Activated T-helper 1 cell treated with anti-CD3 and anti-CD28 coated beads, Interleukin-12 subunit alpha, Interleukin-12 subunit beta, Interleukin-2, Interleukin-4 antibody, amounts not matched to agents 30 ng/mL and 10 ng/mL and 1 ng/mL, durations not matched to agents 14 hours and 24 hours and 36 hours (primary cell): ENCODE data around the gene GNAS. TPM values are rescaled to one million over a fixed set of nuclear protein-coding genes. Genes with fewer than 3 reads are reported as not detected.

Experiments
- DNase-seq: peaks from one replicate; pipeline ENCODE4 v3.0.0; 2021; ENCODE audit warnings: low spot score
- H3K27ac Mint-ChIP-seq: one replicate; pipeline ENCODE4 v1.8.0; 2021; ENCODE audit warnings: mild to moderate bottlenecking, mixed read lengths
- H3K27me3 Mint-ChIP-seq: one replicate; pipeline ENCODE4 v1.8.0; 2022; ENCODE audit warnings: mild to moderate bottlenecking, moderate library complexity, mixed read lengths; ENCODE audit not compliant: insufficient read depth
- H3K36me3 Mint-ChIP-seq: one replicate; pipeline ENCODE4 v1.8.0; 2021; ENCODE audit warnings: low read depth, mixed read lengths
- H3K4me1 Mint-ChIP-seq: one replicate; pipeline ENCODE4 v1.8.0; 2021; ENCODE audit warnings: low read depth, mixed read lengths
- H3K4me3 Mint-ChIP-seq: one replicate; pipeline ENCODE4 v1.8.0; 2021; ENCODE audit warnings: mild to moderate bottlenecking, moderate library complexity, mixed read lengths
- H3K9me3 Mint-ChIP-seq: one replicate; pipeline ENCODE4 v1.8.0; 2021; ENCODE audit warnings: mixed read lengths
- intact Hi-C: fragments of 100-400 bp; cut with micrococcal nuclease; formaldehyde crosslinking; loops from one replicate; pipeline ENCODE4 v1.15.1; 2024
- total RNA-seq: library from RNA; stranded (reverse); gene quantifications from 2 replicates; pipeline ENCODE4 v1.2.3, GENCODE V29; 2022

GNAS gene
- total RNA-seq, 1 donor from 2014 or later = 498 TPM

- Mint-ChIP-seq H3K9me3 (no peaks in the 10 kb centered on the region), H3K4me1 (peaks cover 15% of the 10 kb centered on the region), H3K4me3 (no peak overlapping the region), H3K27ac (no peak overlapping the region), H3K27me3 (peaks cover 5% of the 10 kb centered on the region), H3K36me3 (peaks cover 37% of the 10 kb centered on the region)
- intact Hi-C loops = no loop called here
- DNase-seq = no peak
Observed at GRCh38 chr20:58913079-58913478, 60.6 kb downstream of the GNAS start.

- H3K36me3 Mint-ChIP-seq = no peaks in the 10 kb centered on the region
- no peak overlapping the region for H3K27ac Mint-ChIP-seq
- no peak for DNase-seq
- no peaks in the 10 kb centered on the region for H3K4me1 Mint-ChIP-seq
- H3K27me3 Mint-ChIP-seq = peaks cover 27% of the 10 kb centered on the region
- no peaks in the 10 kb centered on the region for H3K9me3 Mint-ChIP-seq
- no peak overlapping the region for H3K4me3 Mint-ChIP-seq
- intact Hi-C loops = no loop called here
Observed at GRCh38 chr20:58918621-58919020, 66.1 kb downstream of the GNAS start.

GRCh38 chr20:58921564-58921963 lies 69.0 kb downstream of the GNAS start:
- Mint-ChIP-seq H3K27me3 (peaks cover 25% of the 10 kb centered on the region), H3K4me3 (no peak overlapping the region), H3K27ac (no peak overlapping the region), H3K36me3 (no peaks in the 10 kb centered on the region), H3K9me3 (no peaks in the 10 kb centered on the region), H3K4me1 (no peaks in the 10 kb centered on the region)
- no peak for DNase-seq
- intact Hi-C loops = no loop called here

GRCh38 chr20:58922036-58922435 lies 69.5 kb downstream of the GNAS start:
- peaks cover 26% of the 10 kb centered on the region for H3K27me3 Mint-ChIP-seq

GRCh38 chr20:58923117-58923712 lies 70.7 kb downstream of the GNAS start:
- H3K36me3 Mint-ChIP-seq = no peaks in the 10 kb centered on the region
- H3K4me3 Mint-ChIP-seq = no peak overlapping the region
- H3K27me3 Mint-ChIP-seq = peaks cover 26% of the 10 kb centered on the region
- H3K27ac Mint-ChIP-seq = no peak overlapping the region
- intact Hi-C loops = no loop called here
- DNase-seq = no peak
- no peaks in the 10 kb centered on the region for H3K4me1 Mint-ChIP-seq
- no peaks in the 10 kb centered on the region for H3K9me3 Mint-ChIP-seq

More at GRCh38 chr20:58922036-58922435, 69.5 kb downstream of the GNAS start:
- no peak for DNase-seq
- Mint-ChIP-seq H3K4me1 (no peaks in the 10 kb centered on the region), H3K4me3 (no peak overlapping the region), H3K36me3 (no peaks in the 10 kb centered on the region), H3K27ac (no peak overlapping the region), H3K9me3 (no peaks in the 10 kb centered on the region)
- intact Hi-C loops = no loop called here

GRCh38 chr20:58926802-58927489 lies 74.4 kb downstream of the GNAS start:
- Mint-ChIP-seq H3K27me3 (peaks cover 10% of the 10 kb centered on the region), H3K9me3 (no peaks in the 10 kb centered on the region), H3K4me1 (no peaks in the 10 kb centered on the region), H3K27ac (no peak overlapping the region), H3K4me3 (no peak overlapping the region), H3K36me3 (no peaks in the 10 kb centered on the region)
- intact Hi-C loops = no loop called here
- no peak for DNase-seq

GRCh38 chr20:58927490-58928061 lies 75.1 kb downstream of the GNAS start:
- no peaks in the 10 kb centered on the region for H3K36me3 Mint-ChIP-seq
- no peak for DNase-seq
- H3K4me1 Mint-ChIP-seq = no peaks in the 10 kb centered on the region
- H3K27me3 Mint-ChIP-seq = peaks cover 10% of the 10 kb centered on the region
- no peaks in the 10 kb centered on the region for H3K9me3 Mint-ChIP-seq
- H3K4me3 Mint-ChIP-seq = no peak overlapping the region
- intact Hi-C loops = no loop called here
- no peak overlapping the region for H3K27ac Mint-ChIP-seq

- H3K4me3 Mint-ChIP-seq = no peak overlapping the region
- no peaks in the 10 kb centered on the region for H3K9me3 Mint-ChIP-seq
- DNase-seq = no peak
- no peaks in the 10 kb centered on the region for H3K36me3 Mint-ChIP-seq
- no peaks in the 10 kb centered on the region for H3K4me1 Mint-ChIP-seq
- H3K27ac Mint-ChIP-seq = no peak overlapping the region
- intact Hi-C loops = no loop called here
- peaks cover 23% of the 10 kb centered on the region for H3K27me3 Mint-ChIP-seq
Observed at GRCh38 chr20:58930496-58930895, 78.0 kb downstream of the GNAS start.

GRCh38 chr20:58932170-58932569 lies 79.7 kb downstream of the GNAS start:
- peaks cover 26% of the 10 kb centered on the region for H3K27me3 Mint-ChIP-seq
- intact Hi-C loops = no loop called here
- H3K4me1 Mint-ChIP-seq = no peaks in the 10 kb centered on the region
- no peak for DNase-seq
- H3K4me3 Mint-ChIP-seq = no peak overlapping the region
- no peak overlapping the region for H3K27ac Mint-ChIP-seq
- no peaks in the 10 kb centered on the region for H3K9me3 Mint-ChIP-seq
- H3K36me3 Mint-ChIP-seq = no peaks in the 10 kb centered on the region

- Mint-ChIP-seq H3K27ac (no peak overlapping the region), H3K27me3 (peaks cover 23% of the 10 kb centered on the region), H3K36me3 (no peaks in the 10 kb centered on the region), H3K4me1 (no peaks in the 10 kb centered on the region), H3K4me3 (no peak overlapping the region), H3K9me3 (no peaks in the 10 kb centered on the region)
- DNase-seq = no peak
- intact Hi-C loops = no loop called here
Observed at GRCh38 chr20:58938078-58938477, 85.6 kb downstream of the GNAS start.

- no peak overlapping the region for H3K4me3 Mint-ChIP-seq
- intact Hi-C loops = no loop called here
- no peaks in the 10 kb centered on the region for H3K4me1 Mint-ChIP-seq
- no peak overlapping the region for H3K27ac Mint-ChIP-seq
- H3K36me3 Mint-ChIP-seq = no peaks in the 10 kb centered on the region
- peaks cover 23% of the 10 kb centered on the region for H3K27me3 Mint-ChIP-seq
- H3K9me3 Mint-ChIP-seq = no peaks in the 10 kb centered on the region
- no peak for DNase-seq
Observed at GRCh38 chr20:58938541-58938940, 86.0 kb downstream of the GNAS start.

GRCh38 chr20:58941471-58941870 lies 89.0 kb downstream of the GNAS start:
- Mint-ChIP-seq H3K9me3 (no peaks in the 10 kb centered on the region), H3K4me3 (no peak overlapping the region), H3K27ac (no peak overlapping the region), H3K36me3 (no peaks in the 10 kb centered on the region), H3K4me1 (no peaks in the 10 kb centered on the region), H3K27me3 (peaks cover 9% of the 10 kb centered on the region)
- intact Hi-C loops = no loop called here
- DNase-seq = no peak

GRCh38 chr20:58942549-58942948 lies 90.0 kb downstream of the GNAS start:
- DNase-seq = no peak
- no peak overlapping the region for H3K27ac Mint-ChIP-seq
- H3K4me3 Mint-ChIP-seq = no peak overlapping the region
- no peaks in the 10 kb centered on the region for H3K9me3 Mint-ChIP-seq
- peaks cover 3% of the 10 kb centered on the region for H3K27me3 Mint-ChIP-seq
- H3K4me1 Mint-ChIP-seq = no peaks in the 10 kb centered on the region
- H3K36me3 Mint-ChIP-seq = no peaks in the 10 kb centered on the region
- intact Hi-C loops = no loop called here
